SU-DHL-6 (cell line): ENCODE data around the gene RSPH9.
A peak's percentile ranks its signal among the peaks of the same experiment; 100 is the strongest.

Experiments used
- H2AFZ ChIP-seq: fragments of 200-600 bp; sonication (generic); 2 replicates; pipeline ENCODE4 v1.6.1; 2014; ENCODE audit warnings: low read depth, mild to moderate bottlenecking, moderate library complexity, mixed read lengths, antibody characterized with exemption, low read length; ENCODE audit not compliant: severe bottlenecking
- H3F3A ChIP-seq: fragments of 200-600 bp; shearing (Covaris generic); 2 replicates; pipeline ENCODE4 v1.6.0; 2016; ENCODE audit warnings: antibody characterized with exemption, mild to moderate bottlenecking; ENCODE audit not compliant: insufficient read depth
- H3K27ac ChIP-seq: fragments of 200-600 bp; sonication (generic); 2 replicates; pipeline ENCODE4 v1.5.1; 2016; ENCODE audit warnings: low read depth, mild to moderate bottlenecking, low read length, moderate library complexity, mixed read lengths
- H3K27me3 ChIP-seq: fragments of 200-600 bp; sonication (generic), shearing (Covaris generic); 2 replicates; pipeline ENCODE4 v1.6.0; 2014; ENCODE audit warnings: mild to moderate bottlenecking, low read length
- H3K36me3 ChIP-seq: fragments of 200-600 bp; sonication (generic); 2 replicates; pipeline ENCODE4 v1.6.1; 2014; ENCODE audit warnings: mild to moderate bottlenecking, low read length, mixed read lengths
- H3K4me2 ChIP-seq: fragments of 300-600, 200-600 bp; shearing (Covaris generic), sonication (generic); 2 replicates; pipeline ENCODE4 v1.6.0; 2014; ENCODE audit warnings: low read length, low read depth, mild to moderate bottlenecking; ENCODE audit not compliant: poor library complexity, severe bottlenecking
- H3K4me3 ChIP-seq: fragments of 200-600 bp; sonication (generic); 2 replicates; pipeline ENCODE4 v1.5.1; 2014; ENCODE audit warnings: antibody characterized with exemption, low read length, mild to moderate bottlenecking, mixed read lengths; ENCODE audit not compliant: insufficient read depth, poor library complexity, severe bottlenecking
- H3K79me2 ChIP-seq: fragments of 200-600 bp; sonication (generic); 2 replicates; pipeline ENCODE4 v1.6.1; 2014; ENCODE audit warnings: mild to moderate bottlenecking, low read length, moderate library complexity; ENCODE audit not compliant: insufficient read depth
- H3K9ac ChIP-seq: fragments of 200-600 bp; sonication (generic); 2 replicates; pipeline ENCODE4 v1.7.0; 2014; ENCODE audit warnings: mild to moderate bottlenecking, low read length
- H3K9me2 ChIP-seq: fragments of 200-600 bp; sonication (generic); replicated peaks from 2 replicates; pipeline ENCODE4 v1.6.1; 2014; ENCODE audit warnings: low read length; ENCODE audit not compliant: insufficient read depth
- H3K9me3 ChIP-seq: fragments of 200-600 bp; sonication (generic); 2 replicates; pipeline ENCODE4 v1.6.1; 2014; ENCODE audit warnings: low read length, mixed read lengths; ENCODE audit not compliant: insufficient read depth
- H4K20me1 ChIP-seq: fragments of 200-600 bp; sonication (generic); 2 replicates; pipeline ENCODE4 v1.6.1; 2014; ENCODE audit warnings: low read depth, mild to moderate bottlenecking, antibody characterized with exemption, low read length, moderate library complexity, mixed read lengths
- EZH2phosphoT487 ChIP-seq: fragments of 200-600 bp; sonication (generic), shearing (Covaris generic); conservative IDR thresholded peaks from 2 replicates; pipeline ENCODE4 v1.6.1; 2018; ENCODE audit warnings: mild to moderate bottlenecking, antibody characterized with exemption, low read length, moderate library complexity, mixed read lengths
- TF ChIP-seq, protein P1 (sequence below): fragments of 200-600 bp; sonication (generic); IDR thresholded peaks from one replicate; pipeline ENCODE4 v1.5.1; 2017; ENCODE audit warnings: antibody characterized with exemption, mild to moderate bottlenecking, low read length, moderate library complexity; ENCODE audit not compliant: insufficient read depth, poor library complexity, severe bottlenecking

RSPH9 gene

DNA sequence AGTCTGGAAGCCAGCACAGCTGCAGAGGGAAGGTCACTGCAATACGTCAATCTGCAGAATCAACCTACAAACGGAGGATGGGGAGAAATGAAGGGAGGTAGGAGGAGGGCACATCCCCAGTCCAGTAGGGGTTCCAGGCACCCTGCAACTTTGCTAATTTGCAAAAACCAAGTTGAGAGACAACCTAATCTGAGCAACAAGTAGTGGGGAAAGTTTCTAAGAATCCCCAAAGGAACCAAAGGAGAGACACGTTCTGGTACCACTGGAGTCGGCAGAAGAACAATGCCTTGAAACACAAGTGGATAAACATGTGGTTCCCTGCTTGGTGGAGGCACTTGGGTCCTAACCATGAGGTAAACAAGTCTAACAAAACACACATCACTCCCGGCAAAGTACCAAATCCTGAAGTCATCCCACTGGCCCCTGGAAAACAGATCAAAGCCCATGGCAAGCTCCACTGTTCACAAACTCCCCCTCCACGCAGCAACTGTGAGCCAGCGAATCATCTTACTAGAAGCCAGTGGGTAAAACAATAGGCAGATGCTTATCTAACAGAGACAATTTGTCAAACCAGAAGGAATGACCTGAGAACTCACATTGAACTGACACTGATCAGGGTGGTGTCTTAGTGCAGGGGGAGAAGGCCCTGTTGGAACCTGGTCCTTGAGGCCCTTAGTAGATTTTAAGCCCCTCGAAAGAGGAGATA, 38.0 kb downstream of the RSPH9 start:
- peaks cover 28% of the 10 kb centered on the region for H3F3A ChIP-seq
- H4K20me1 ChIP-seq: peaks cover 22% of the 10 kb centered on the region
- no peak overlapping the region for H3K9ac ChIP-seq
- H3K27me3 ChIP-seq: no peaks in the 10 kb centered on the region
- no peaks in the 10 kb centered on the region for H3K9me2 ChIP-seq
- peaks cover 76% of the 10 kb centered on the region for H3K79me2 ChIP-seq
- 0 out of 2 replicates have a peak, but pooled peaks cover 9% of the 10 kb centered on the region for H3K36me3 ChIP-seq
- H3K9me3 ChIP-seq: no peaks in the 10 kb centered on the region
- TF ChIP-seq, protein P1, sequence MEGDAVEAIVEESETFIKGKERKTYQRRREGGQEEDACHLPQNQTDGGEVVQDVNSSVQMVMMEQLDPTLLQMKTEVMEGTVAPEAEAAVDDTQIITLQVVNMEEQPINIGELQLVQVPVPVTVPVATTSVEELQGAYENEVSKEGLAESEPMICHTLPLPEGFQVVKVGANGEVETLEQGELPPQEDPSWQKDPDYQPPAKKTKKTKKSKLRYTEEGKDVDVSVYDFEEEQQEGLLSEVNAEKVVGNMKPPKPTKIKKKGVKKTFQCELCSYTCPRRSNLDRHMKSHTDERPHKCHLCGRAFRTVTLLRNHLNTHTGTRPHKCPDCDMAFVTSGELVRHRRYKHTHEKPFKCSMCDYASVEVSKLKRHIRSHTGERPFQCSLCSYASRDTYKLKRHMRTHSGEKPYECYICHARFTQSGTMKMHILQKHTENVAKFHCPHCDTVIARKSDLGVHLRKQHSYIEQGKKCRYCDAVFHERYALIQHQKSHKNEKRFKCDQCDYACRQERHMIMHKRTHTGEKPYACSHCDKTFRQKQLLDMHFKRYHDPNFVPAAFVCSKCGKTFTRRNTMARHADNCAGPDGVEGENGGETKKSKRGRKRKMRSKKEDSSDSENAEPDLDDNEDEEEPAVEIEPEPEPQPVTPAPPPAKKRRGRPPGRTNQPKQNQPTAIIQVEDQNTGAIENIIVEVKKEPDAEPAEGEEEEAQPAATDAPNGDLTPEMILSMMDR: no peak
- H3K27ac ChIP-seq: no peak overlapping the region
- H3K4me2 ChIP-seq: no peak overlapping the region
- H3K4me3 ChIP-seq: no peak overlapping the region
- no peak overlapping the region for H2AFZ ChIP-seq

DNA sequence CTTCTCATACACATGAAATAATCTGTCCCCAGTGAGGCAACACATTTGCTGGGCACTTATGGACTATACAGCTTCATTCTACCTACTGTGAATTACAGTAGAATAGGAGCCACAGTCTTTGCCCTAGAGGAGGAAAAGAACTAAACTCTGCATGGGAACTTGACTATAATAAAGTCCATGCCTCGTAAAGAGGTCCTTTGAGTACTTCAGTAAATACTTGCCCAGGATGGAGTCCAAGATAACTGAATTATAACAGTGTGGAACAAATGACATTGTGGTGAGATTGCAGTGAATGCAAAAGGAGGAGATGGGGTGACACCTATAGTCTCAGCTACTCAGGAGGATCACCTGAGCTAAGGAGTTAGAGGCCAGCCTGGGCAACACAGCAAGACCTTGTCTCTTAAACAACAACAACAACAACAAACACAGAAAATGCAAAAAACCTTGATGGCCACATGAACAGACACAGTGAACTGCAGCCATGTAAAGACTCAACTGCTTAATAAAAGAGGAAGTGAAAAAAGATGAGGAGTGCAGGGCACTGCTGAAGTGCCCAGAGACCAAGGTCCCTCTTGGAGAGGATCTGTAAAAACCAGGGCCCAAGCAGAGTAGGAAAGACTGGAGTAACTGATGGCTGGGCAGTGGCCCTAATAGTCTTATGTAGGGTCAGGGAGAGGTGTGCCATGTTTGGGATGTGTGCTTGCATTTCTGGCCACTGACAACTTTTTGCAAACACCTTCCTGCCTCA, 39.0 kb downstream of the RSPH9 start:
- Histone ChIP-seq H3K9ac (peak overlapping the region; percentile 1; the same call in 1 of the 2 replicates), H3K27me3 (no peaks in the 10 kb centered on the region), H3K4me2 (peak overlapping the region; percentile 78), H4K20me1 (peaks cover 22% of the 10 kb centered on the region), H3K4me3 (no peak overlapping the region), H3K9me2 (no peaks in the 10 kb centered on the region), H3K9me3 (no peaks in the 10 kb centered on the region), H3K79me2 (peaks cover 76% of the 10 kb centered on the region), H2AFZ (no peak overlapping the region), H3K36me3 (0 out of 2 replicates have a peak, but pooled peaks cover 9% of the 10 kb centered on the region), H3K27ac (peak overlapping the region; percentile 62), H3F3A (peaks cover 28% of the 10 kb centered on the region)
- TF ChIP-seq, protein P1: no peak
- TF ChIP-seq EZH2phosphoT487: no peak

DNA sequence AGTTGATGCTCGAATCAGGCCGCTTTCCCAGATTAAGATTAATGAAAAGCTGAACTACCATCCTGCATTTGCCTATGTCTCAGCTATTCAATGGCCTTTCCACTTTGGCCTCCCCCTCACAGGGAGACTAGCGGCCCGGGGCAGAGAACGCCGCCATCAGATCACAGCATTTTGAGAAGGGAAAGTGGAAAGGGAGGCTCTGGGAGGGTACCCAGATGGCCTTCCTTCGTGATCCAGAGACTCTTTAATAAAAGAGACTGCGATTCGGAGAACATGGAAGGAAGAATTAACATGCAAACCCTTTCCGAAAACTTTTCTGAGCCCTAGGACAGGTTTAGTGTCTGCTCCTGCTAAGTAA, 42.2 kb downstream of the RSPH9 start:
- Histone ChIP-seq H3K4me2 (peak overlapping the region; percentile 78), H3K4me3 (peak overlapping the region; percentile 81), H3K36me3 (no peaks in the 10 kb centered on the region), H2AFZ (peak overlapping the region; percentile 90), H3F3A (peaks cover 28% of the 10 kb centered on the region), H3K27me3 (no peaks in the 10 kb centered on the region), H4K20me1 (peaks cover 17% of the 10 kb centered on the region), H3K79me2 (peaks cover 55% of the 10 kb centered on the region), H3K27ac (peak overlapping the region; percentile 18), H3K9me3 (no peaks in the 10 kb centered on the region), H3K9me2 (no peaks in the 10 kb centered on the region), H3K9ac (peak overlapping the region; percentile 81)
- TF ChIP-seq EZH2phosphoT487: no peak
- TF ChIP-seq, protein P1: no peak
